Jurkat, Clone E6-1 (cell line): ENCODE measurements around the gene DNAH11.

Experiments used
- DNase-seq: peaks from one replicate; pipeline ENCODE4 v3.0.0-alpha.2; 2011; ENCODE audit warnings: low read depth, low spot score
- H3K4me3 ChIP-seq: 2 replicates; pipeline ENCODE4 v1.5.1; 2011; ENCODE audit warnings: mild to moderate bottlenecking, low read length, control low read depth, moderate library complexity

Gene DNAH11

DNA sequence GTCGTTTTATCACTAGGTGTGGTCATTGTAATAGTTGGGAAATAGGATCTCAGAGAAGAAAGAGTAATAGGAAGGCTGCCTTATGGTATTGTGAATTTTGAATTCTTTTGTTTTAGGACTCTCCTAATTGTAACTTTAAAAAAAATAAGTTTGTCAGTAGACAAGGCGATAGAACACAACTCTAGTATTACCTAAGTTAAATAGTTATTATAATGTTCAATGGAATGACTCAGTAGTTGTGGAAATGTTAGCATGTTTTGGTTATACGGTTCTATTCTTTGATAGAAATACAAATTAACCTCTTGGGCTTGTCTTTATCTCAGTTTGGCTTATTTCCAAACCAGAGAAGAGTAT is 1.4 kb downstream of the DNAH11 start:
- no peak for DNase-seq
- H3K4me3 ChIP-seq = no peak overlapping the region

DNA sequence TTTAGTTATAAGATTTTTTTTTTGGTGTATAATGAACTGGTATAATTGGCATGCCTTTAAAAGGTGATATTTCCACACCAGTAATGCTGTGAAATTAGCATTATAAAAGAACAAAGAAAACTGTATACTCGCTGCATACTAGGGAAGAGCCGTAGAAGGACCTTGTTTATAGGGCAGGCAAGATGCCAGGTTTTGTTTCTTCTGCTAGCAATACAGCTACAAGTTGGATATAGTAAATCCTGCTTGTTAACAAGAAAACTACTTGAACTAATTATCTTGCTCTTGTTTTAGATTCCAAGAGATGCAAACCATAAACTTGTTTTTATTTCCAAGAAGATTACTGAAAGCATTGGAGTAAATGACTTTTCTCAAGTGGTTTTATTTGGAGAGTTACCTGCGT is 1.9 kb downstream of the DNAH11 start:
- no peak overlapping the region for H3K4me3 ChIP-seq
- no peak for DNase-seq

DNA sequence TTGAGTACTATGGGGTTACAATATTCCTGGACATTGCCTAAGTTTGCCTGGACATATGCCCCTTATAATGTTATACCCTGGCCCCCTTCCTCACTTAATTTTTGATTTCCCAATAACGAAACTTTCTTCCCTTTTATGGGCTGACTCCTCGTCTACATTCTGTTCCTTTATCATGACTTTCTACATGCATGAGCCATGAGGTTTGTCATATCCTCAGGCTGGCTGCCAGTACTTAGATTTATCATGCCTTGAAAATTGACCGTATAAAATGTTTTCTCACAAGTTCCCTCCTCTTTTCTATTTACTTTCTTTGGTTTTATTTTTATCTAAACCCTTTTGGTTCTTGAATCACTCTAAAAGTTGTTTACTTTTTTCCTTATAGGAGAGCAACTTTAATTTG is 4.7 kb downstream of the DNAH11 start:
- H3K4me3 ChIP-seq = no peak overlapping the region
- DNase-seq = no peak

DNA sequence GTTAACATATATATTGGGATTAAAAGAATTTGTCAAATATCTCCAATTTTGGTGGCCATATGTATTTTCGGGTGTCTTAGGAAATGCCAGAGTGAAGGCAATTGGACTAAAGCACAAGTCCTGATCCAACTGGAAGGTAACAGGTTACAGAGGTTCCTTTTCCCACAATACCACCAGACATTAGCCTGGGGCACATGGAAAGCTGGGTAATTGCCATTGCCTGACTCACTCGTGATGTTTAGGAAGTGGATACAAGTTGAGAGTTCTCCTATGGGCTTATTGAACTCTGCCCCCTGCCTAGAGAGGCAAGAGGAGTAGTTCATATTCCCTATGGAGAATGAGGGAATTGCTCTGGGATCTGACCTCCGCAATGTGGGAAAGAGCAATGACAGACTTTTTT is 5.7 kb downstream of the DNAH11 start:
- H3K4me3 ChIP-seq = no peak overlapping the region
- DNase-seq = no peak

DNA sequence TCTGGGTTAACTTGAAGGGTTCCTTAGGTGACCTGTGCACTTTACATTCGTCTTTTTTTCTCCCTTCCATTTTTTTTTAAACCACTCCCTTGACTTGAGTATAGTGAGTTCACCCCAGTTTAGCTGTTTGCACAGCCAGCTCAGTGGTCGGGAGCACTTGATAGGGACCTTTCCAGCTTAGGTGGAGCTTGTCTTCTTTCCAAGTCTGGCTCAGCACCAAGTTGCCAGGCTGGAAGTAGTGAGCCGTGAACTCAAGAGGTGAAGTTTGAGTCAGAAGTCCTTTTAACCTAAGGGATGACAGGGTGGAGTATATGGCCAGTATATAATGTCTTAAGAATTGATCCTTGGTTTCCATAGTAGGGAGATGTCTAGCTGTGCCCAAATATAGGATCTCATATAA is 7.2 kb downstream of the DNAH11 start:
- no peak overlapping the region for H3K4me3 ChIP-seq
- no peak for DNase-seq

DNA sequence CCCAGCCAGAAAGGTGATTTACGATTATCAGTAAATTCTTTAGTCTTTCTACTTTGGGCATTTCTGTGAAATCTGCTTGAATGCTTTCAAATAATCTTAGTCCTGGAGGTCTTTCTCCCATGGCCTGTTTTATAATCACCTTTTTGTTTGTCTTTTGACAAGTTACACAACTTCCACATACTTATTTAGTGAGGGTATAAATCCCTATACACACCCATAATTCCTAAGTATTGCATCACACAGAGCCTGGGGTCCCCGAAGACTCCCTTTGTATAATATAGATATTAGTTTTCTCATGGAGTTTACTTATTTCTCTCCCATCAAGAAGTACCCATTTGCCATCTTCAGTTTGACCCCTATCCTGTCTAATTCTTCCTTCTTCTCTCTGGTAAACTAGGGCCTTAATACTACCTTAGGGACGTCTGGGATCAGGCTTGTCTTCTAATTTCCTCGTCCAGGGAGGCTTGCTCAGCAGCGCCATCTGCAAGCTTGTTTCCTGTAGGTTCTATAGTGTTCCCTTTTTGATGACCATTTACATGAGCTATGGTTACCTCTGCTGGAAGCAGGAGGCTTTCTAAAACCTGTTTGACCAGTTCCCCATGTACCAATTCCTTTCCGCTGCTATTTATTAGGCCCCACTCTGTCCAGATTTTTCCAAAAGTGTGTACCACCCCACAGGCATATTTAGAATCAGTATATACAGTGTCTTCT is 8.1 kb downstream of the DNAH11 start:
- H3K4me3 ChIP-seq = no peak overlapping the region
- DNase-seq = no peak

DNA sequence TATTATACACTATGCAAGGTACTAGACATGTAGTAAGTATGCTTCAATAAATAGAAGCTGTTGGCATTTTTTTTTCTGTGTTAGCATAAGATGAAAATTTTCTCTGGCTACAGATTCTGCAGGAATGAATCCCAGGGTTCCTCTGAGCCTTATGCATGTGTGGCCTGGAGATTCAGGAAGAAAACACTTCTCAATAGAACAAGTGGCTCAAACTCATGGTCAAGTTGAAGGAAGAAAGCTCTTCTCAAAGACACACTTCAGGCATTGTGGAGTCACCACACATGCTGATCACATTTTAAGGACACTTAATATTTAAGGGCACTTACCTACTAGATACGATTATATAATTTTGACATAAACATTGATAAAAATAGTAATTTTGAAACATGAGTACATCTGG is 19.5 kb downstream of the DNAH11 start:
- no peak for DNase-seq
- H3K4me3 ChIP-seq = no peak overlapping the region

DNA sequence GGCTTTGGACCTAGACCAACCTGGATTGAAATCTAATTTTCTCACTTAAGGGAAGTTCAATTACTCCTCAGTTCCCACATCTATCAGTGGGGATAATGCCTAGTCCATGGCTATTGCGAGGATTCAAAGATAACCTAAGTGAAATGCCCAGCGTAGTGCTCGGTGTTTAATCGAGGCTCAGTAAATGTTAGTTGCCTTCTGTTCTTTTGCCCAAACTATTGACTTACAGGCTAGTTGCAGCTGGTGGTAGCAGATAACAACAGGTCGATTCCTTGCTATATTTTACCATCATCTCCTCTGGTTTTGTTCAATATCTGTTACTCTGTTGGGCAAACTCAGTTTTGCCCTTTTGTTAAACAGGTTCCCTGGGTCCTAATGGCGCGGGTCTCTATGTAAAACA is 22.8 kb downstream of the DNAH11 start:
- DNase-seq = no peak
- H3K4me3 ChIP-seq = no peak overlapping the region

DNA sequence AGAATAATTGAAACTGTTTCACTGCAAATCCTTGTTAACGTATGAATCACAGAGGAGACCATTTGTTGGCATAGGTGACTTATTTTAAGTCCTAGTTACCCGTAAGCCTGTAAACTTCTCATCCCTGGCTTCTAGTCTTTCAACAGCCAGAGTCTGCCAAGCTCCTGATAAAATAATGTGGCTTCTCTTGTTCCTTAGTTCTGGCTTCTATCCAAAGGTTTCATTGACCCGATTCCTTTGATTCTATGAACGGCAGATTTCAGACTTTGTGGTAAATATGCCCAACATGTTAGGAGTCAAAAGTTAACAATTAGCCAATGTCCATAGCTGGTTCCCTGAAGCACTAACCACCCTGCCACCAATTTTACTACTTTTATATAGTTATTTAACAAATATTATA is 23.3 kb downstream of the DNAH11 start:
- DNase-seq = no peak

DNA sequence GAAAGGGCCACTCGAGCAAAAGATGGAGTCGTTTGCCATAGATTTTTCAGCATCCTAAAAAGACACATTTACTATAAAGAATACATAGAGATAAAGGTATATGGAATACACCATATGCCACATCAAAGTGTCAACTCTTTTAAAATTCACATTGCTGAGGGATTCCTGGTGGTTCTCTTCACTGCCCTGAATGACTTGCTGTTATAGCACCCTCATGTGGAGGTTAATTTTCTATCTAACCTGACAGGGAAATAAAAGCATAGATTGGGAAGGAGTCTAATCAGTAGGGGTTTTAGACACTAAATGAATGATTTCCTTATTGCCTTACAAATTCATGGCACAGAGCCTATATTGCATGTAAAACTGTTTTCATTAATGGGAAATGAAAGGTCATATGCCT is 25.9 kb downstream of the DNAH11 start:
- H3K4me3 ChIP-seq = no peak overlapping the region
- peak; percentile 8 for DNase-seq

More for the DNA sequence above, 23.3 kb downstream of the DNAH11 start:
- no peak overlapping the region for H3K4me3 ChIP-seq

DNA sequence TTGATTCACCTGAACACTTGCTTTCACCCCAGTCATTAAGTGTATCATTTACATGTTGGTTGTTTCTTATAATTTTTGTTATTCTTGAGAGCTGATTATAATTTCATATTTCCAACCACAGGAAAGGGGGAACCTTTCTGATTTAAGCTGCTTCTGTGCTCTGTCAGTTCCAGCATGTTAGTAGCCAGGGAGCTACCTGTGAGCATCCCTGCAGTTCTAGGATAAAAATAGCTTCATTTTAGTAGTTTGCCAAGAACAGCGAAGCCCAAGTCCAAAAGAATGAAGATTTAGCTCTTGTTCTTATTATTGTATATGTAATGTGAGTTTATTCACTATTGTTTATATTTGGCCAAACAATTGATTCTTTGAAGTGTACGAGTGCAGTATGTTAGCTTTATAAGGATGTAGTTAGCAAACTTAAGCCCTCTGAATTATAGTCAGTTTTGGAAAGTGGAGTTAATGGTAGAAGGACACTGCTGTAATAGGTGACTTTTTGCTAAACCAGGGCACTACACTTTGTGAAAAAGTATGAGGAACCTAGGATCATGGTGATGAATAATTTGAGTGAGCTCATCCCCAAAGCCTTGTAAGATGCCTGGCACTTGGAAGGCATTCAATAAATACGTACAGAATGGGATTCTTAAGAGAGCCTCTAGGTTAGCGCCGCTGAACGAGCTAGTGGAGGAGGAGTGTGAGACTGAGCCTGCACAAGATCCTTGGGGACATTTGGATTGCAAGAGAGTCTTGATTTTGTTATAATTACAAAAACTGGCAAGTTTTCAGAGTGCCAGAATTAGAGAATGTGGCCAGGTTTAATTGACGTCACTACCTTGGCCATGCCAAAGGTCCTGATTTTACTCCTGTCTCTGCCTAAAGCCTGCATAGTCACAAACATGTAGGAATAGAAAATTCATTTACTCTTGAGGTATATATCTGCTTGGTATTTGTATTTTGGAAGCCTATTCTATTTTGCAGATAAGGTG is 29.8 kb downstream of the DNAH11 start:
- DNase-seq = no peak
- no peak overlapping the region for H3K4me3 ChIP-seq

DNA sequence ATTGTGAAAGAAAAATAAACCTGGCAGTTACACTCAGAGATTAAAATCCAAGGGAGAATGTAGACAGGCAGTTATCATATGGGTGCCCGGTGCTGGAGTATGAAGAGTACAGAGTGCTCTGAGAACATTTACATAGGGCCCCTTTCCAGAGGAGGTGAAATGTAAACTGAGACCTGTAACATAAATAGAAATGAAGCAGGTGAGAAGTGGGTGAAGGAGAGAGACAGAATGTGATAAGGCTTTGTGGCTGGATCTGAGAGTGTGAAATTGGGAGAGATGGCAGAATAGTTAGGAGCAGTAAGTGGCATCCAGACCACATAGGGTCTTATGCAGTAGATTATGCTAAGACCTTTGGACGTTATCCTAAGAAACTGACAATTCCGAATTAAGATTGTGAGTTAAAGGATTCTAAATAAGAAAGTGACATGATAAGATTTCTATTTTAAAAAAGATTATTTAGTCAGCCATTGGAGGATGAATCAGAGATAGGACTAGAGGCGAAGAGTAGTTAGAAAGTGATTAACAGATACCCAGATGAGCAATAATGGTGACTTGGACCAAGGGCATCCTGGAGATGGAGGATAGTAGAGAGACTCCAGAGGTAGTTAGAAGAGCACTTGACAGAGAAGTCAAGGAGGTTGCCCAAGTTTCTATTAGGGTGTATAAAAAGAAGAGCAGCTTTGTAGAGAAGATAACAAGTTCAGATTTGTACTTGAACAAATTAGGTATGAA is 36.7 kb downstream of the DNAH11 start:
- H3K4me3 ChIP-seq = no peak overlapping the region
- no peak for DNase-seq

DNA sequence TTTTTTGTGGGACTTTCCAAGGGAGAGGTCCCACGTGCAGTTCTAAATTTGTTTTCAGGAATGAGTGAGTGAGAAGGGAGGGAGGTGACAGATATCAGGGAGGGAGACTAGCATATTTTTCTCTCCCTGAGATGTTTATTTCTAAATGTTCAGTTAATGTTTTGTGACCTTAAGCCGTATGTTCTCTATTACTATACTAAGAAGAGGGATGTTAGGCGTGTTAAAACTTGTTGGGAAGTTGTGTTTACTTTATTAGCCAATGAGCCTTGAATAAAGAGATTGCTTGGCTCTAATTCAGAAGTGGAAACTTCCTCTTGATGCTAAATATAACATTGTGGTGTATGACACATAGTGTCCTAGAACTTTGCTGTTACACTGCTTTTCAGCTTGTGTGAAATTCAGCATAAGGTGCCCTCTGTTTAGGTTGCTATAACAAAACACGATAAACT is 37.3 kb downstream of the DNAH11 start:
- H3K4me3 ChIP-seq = no peak overlapping the region
- DNase-seq = no peak

DNA sequence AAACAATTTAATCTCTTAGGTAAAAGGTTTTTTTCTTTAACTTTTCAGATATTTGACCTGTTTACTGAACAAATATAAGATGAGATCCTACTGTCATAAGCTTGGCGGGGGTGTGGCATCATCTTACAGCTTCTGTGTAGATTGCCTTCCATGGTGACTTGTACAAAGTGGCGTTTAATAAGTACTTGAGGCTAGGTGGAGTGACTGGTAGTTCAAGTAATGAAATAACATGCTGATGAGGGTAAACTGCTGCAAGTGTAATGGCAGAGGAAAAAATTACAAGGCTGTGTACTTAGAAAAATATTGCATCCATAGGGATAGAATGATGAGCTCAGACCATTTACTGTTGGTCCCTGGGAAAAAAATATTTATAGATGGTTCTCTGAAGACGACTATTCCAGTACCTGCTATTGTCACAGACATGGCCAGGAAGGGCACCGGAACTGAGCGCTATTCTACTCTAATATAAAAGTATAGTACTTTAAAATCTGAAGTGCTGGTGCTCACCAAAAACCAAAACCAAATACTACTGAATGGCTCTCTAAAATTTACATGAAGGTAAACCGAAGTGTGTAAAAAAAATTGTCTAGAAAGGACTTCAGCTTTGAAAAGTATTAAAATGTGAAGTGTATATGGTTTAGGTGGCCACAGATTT is 42.4 kb downstream of the DNAH11 start:
- no peak overlapping the region for H3K4me3 ChIP-seq
- DNase-seq = no peak

DNA sequence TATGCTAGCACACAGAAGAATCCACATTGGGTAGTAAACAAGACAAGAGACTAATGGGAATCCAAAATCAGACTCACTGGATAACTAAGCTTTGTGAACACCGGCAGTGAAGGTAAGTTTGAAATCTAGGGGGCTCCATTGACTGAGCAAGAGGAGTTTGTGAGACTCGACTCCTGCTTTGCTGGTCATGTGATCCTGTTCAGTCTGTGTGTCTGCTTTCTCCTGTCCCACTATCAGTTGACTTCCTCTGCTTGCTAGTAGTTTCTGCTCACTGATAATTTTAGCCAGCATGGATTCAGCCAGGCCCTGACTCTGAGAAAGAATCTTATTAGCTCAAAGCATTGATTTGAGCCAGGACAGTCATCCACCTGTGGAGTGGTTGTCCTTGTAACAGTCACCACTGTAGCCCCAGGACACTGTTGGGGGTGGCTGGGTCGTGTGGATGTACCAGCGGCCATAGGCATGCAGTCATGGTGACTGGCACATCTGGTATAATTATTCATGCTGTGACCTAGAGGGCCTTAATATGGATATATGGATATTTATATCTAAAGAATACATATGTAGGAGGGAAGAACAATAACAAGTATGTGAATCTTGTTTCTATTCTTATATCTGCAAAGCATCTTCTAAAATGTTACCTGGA is 44.4 kb downstream of the DNAH11 start:
- DNase-seq = no peak
- H3K4me3 ChIP-seq = no peak overlapping the region

DNA sequence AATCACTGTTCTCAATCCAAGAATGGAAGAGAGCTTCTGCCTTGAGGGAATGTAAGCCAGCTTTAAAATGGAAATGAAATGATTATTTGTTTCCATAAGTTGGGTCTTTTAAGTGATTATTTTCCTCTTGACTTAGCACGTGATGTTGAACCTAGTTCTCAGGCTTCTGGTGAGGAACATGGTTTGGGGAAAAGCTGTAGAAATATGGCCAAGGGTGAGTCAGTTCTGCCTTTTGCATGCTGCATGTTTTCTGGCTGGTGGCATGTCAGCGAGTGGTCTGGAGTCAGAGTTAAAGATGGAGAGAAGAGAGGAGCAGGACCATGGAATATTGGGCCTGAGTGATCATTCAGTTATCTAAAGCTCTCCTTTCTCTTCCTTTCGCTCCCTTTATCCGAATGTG is 54.0 kb downstream of the DNAH11 start:
- no peak overlapping the region for H3K4me3 ChIP-seq
- DNase-seq = no peak

DNA sequence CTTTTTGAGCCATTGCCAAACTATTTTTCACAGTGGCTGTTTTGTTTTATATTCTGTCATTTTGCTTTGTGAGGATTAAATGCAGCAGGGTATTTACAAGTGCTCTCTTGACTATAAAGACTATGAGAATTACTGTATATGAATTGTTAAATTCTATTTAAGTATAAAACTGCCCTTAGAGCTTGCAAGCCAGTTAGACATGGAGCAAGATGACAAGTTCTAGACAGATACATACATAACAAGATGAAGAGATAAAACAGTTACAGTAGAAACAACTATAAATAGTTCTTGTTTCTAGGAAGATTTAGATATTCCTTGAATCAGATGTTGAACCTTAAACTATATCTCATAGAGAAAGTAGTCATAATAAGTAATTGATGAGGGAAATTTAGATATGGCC is 60.6 kb downstream of the DNAH11 start:
- DNase-seq = no peak
- no peak overlapping the region for H3K4me3 ChIP-seq

DNA sequence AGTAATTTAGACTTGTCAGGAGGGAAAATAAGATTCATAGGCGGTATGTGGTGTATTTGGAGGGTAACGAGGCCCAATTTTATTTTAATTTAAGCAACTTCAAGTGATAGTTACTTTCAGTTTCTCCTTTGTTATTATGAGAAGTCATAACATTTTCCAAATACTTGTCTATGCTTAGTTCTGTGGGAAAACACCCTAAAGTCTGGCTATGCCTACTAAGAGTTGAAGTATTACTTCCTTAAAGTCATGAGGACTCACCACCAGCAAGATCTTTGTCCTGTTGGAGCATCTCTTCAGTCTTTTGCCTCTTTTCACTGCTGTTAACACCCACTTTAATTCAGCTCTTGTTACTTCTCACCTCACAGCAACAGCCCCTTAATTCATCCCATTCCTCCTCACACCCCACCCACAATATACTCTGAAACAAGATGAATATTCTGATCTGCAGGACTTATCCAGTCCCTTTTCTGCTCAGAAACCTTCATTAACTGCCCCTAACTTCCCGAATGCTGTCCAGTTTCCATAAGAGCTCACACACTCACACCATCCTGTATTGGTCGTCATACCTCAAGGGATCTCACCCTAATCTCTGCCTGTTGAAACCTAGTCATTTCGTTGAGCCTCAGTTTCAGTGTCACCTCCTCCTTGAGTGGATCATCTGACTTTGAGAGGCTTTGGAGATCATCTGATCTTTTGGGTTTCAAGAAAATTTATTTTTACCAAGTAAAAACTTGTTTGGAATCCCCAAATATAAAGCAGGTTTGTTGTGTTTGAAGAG is 61.3 kb downstream of the DNAH11 start:
- no peak for DNase-seq
- no peak overlapping the region for H3K4me3 ChIP-seq
